ENCODE measurements around the gene PRPSAP1.

The PRPSAP1 gene

GRCh38 chr17:76264755-76265623, 88.7 kb downstream of the PRPSAP1 start, which contains the start of gene UBALD2:
UBALD2 (plus strand) TSS chr17:76265348; CDS start chr17:76265506, 158 bp downstream.
- DNase-seq: peak; percentile 91

DNA sequence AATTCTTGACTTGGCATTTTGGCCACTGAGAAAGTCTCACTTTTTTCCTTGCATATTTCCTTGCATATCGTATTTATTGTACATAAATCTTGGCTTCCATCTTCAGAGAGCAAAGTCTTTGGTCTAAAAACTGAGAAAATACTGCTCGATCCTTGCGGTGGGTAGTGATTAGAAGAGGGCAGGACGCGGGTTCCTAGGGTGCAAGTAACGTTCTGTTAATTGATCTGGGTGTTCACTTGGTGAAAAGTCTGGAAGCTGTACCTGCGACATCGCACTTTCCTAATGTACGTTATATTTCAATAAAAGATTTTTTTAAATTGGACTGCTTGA, 89.3 kb downstream of the PRPSAP1 start:
- no peak for DNase-seq

GRCh38 chr17:76263896-76264295, 89.8 kb downstream of the PRPSAP1 start:
- DNase-seq: no peak

- no peak for DNase-seq
Observed at GRCh38 chr17:76262732-76263344, 90.9 kb downstream of the PRPSAP1 start.

GRCh38 chr17:76261421-76262215, 92.1 kb downstream of the PRPSAP1 start:
- DNase-seq: no peak

GRCh38 chr17:76260669-76261068, 93.0 kb downstream of the PRPSAP1 start:
- DNase-seq: no peak

- DNase-seq: no peak
Observed at GRCh38 chr17:76260220-76260619, 93.5 kb downstream of the PRPSAP1 start.

Data from NCI-H748 treated with DMSO at 0.1 percent for 48 hours (cell line).